Measurements from ENCODE around the gene DNAJB6. TPM values are rescaled to one million over a fixed set of nuclear protein-coding genes. Genes with fewer than 3 reads are reported as not detected.

Gene DNAJB6
- total RNA-seq, 1 experiment from 2014 or later: 124 TPM

GRCh38 chr7:157360483-157361025 is 23.8 kb downstream of the DNAJB6 start:
- peaks cover 25% of the 10 kb centered on the region for H3K4me1 Mint-ChIP-seq (ENCODE audit: insufficient read depth, unreplicated experiment)
- H3K9me3 Mint-ChIP-seq (ENCODE audit: unreplicated experiment): no peaks in the 10 kb centered on the region
- POLR2A ChIA-PET: interaction anchor here (0.5 kb wide), 1 partner anchor 28 kb away, joined by 3 read pairs; no protein-coding TSS in a partner anchor
- DNase-seq (ENCODE audit: unreplicated experiment): no peak
- H3K4me3 Mint-ChIP-seq (ENCODE audit: unreplicated experiment): no peak overlapping the region
- no peaks in the 10 kb centered on the region for H3K27me3 Mint-ChIP-seq (ENCODE audit: insufficient read depth, unreplicated experiment)
- CTCF ChIA-PET: interaction anchor here (0.6 kb wide), 1 partner anchor 360 kb away, joined by 3 read pairs; no protein-coding TSS in a partner anchor
- TF ChIP-seq CTCF (IDR thresholded peaks at IDR 0.05; ENCODE audit: unreplicated experiment): no peak
- no TSS peak for BruUV-seq (replicated peaks)
- intact Hi-C loops (cut with micrococcal nuclease): no loop called here
- H3K27ac Mint-ChIP-seq (ENCODE audit: low read depth, unreplicated experiment): no peak overlapping the region
- H3K36me3 Mint-ChIP-seq (ENCODE audit: insufficient read depth, unreplicated experiment): peaks cover 73% of the 10 kb centered on the region

- POLR2A ChIA-PET: interaction anchor here (0.7 to 1.1 kb wide), 2 partner anchors 14 to 73 kb away, joined by 3 to 4 read pairs; no protein-coding TSS in a partner anchor
Measured at GRCh38 chr7:157361537-157361936, 24.7 kb downstream of the DNAJB6 start.

GRCh38 chr7:157362729-157363128 is 25.9 kb downstream of the DNAJB6 start:
- no TSS peak for BruUV-seq (replicated peaks)

More at GRCh38 chr7:157361537-157361936, 24.7 kb downstream of the DNAJB6 start:
- CTCF ChIA-PET: interaction anchor here (1.3 kb wide), 1 partner anchor 25 kb away, joined by 3 read pairs; no protein-coding TSS in a partner anchor
- H3K27ac Mint-ChIP-seq (ENCODE audit: low read depth, unreplicated experiment): no peak overlapping the region
- peaks cover 83% of the 10 kb centered on the region for H3K36me3 Mint-ChIP-seq (ENCODE audit: insufficient read depth, unreplicated experiment)
- no peak for DNase-seq (ENCODE audit: unreplicated experiment)
- intact Hi-C loops (cut with micrococcal nuclease): no loop called here
- no TSS peak for BruUV-seq (replicated peaks)
- no peak for TF ChIP-seq CTCF (IDR thresholded peaks at IDR 0.05; ENCODE audit: unreplicated experiment)
- H3K9me3 Mint-ChIP-seq (ENCODE audit: unreplicated experiment): no peaks in the 10 kb centered on the region
- no peak overlapping the region for H3K4me3 Mint-ChIP-seq (ENCODE audit: unreplicated experiment)
- H3K27me3 Mint-ChIP-seq (ENCODE audit: insufficient read depth, unreplicated experiment): no peaks in the 10 kb centered on the region
- peaks cover 16% of the 10 kb centered on the region for H3K4me1 Mint-ChIP-seq (ENCODE audit: insufficient read depth, unreplicated experiment)

GRCh38 chr7:157366722-157367121 is 29.9 kb downstream of the DNAJB6 start:
- no peak for DNase-seq (ENCODE audit: unreplicated experiment)

More at GRCh38 chr7:157362729-157363128, 25.9 kb downstream of the DNAJB6 start:
- Mint-ChIP-seq H3K4me3 (ENCODE audit: unreplicated experiment) (no peak overlapping the region), H3K27ac (ENCODE audit: low read depth, unreplicated experiment) (no peak overlapping the region), H3K4me1 (ENCODE audit: insufficient read depth, unreplicated experiment) (peaks cover 12% of the 10 kb centered on the region), H3K36me3 (ENCODE audit: insufficient read depth, unreplicated experiment) (peaks cover 95% of the 10 kb centered on the region), H3K27me3 (ENCODE audit: insufficient read depth, unreplicated experiment) (no peaks in the 10 kb centered on the region), H3K9me3 (ENCODE audit: unreplicated experiment) (no peaks in the 10 kb centered on the region)
- intact Hi-C loops (cut with micrococcal nuclease): no loop called here
- no peak for DNase-seq (ENCODE audit: unreplicated experiment)
- ChIA-PET CTCF (interaction anchor here (0.6 to 1.3 kb wide), 3 partner anchors 16 to 32 kb away, joined by 3 read pairs; no protein-coding TSS in a partner anchor), POLR2A (no interaction called here)
- no peak for TF ChIP-seq CTCF (IDR thresholded peaks at IDR 0.05; ENCODE audit: unreplicated experiment)

More at GRCh38 chr7:157366722-157367121, 29.9 kb downstream of the DNAJB6 start:
- ChIA-PET POLR2A (interaction anchor here (1.2 kb wide), 1 partner anchor 10 kb away, joined by 3 read pairs; no protein-coding TSS in a partner anchor), CTCF (interaction anchor here (0.5 to 2.8 kb wide), 3 partner anchors 9 to 1039 kb away, joined by 3 to 14 read pairs (median 4); no protein-coding TSS in a partner anchor)
- intact Hi-C loops (cut with micrococcal nuclease): no loop called here
- Mint-ChIP-seq H3K36me3 (ENCODE audit: insufficient read depth, unreplicated experiment) (peaks cover 93% of the 10 kb centered on the region), H3K4me3 (ENCODE audit: unreplicated experiment) (no peak overlapping the region), H3K9me3 (ENCODE audit: unreplicated experiment) (no peaks in the 10 kb centered on the region), H3K27me3 (ENCODE audit: insufficient read depth, unreplicated experiment) (no peaks in the 10 kb centered on the region), H3K4me1 (ENCODE audit: insufficient read depth, unreplicated experiment) (no peaks in the 10 kb centered on the region), H3K27ac (ENCODE audit: low read depth, unreplicated experiment) (no peak overlapping the region)
- BruUV-seq (replicated peaks): no TSS peak
- TF ChIP-seq CTCF (IDR thresholded peaks at IDR 0.05; ENCODE audit: unreplicated experiment): no peak

Measured in MCF 10A (cell line).